GM13976 (cell line): ENCODE measurements around the gene TRIM15.

Experiments
- DNase-seq: peaks from one replicate; pipeline ENCODE4 v3.0.0; 2012; ENCODE audit warnings: low spot score
- CTCF ChIP-seq: IDR thresholded peaks from 2 replicates; pipeline ENCODE4 v1.5.1; 2012; ENCODE audit warnings: borderline replicate concordance, mild to moderate bottlenecking; ENCODE audit not compliant: insufficient read depth; ENCODE audit errors: extremely low read depth, missing control alignments, control extremely low read depth
- in situ Hi-C: fragments of 300-500 bp; cut with MboI; formaldehyde crosslinking; loops from one replicate; pipeline ENCODE4 v1.12.0; 2022; ENCODE audit warnings: low sequenced_read_pairs, mixed read lengths, inconsistent platforms; ENCODE audit not compliant: unreplicated experiment

Gene TRIM15

GRCh38 chr6:30145818-30146217 lies 17.5 kb upstream of the TRIM15 start:
- no peak for DNase-seq
- in situ Hi-C loops, result no loop called here
- TF ChIP-seq CTCF, result no peak

- in situ Hi-C loops, result no loop called here
- DNase-seq, result no peak
- no peak for TF ChIP-seq CTCF
Observed at GRCh38 chr6:30147096-30147495, 16.2 kb upstream of the TRIM15 start.

GRCh38 chr6:30149234-30149633 lies 14.1 kb upstream of the TRIM15 start:
- in situ Hi-C loops, result no loop called here
- no peak for DNase-seq
- TF ChIP-seq CTCF, result no peak

- DNase-seq, result no peak
- TF ChIP-seq CTCF, result no peak
- in situ Hi-C loops, result no loop called here
Observed at GRCh38 chr6:30149858-30150550, 13.3 kb upstream of the TRIM15 start.

- TF ChIP-seq CTCF, result no peak
- DNase-seq, result no peak
- in situ Hi-C loops, result no loop called here
Observed at GRCh38 chr6:30150671-30151395, 12.5 kb upstream of the TRIM15 start.

GRCh38 chr6:30151580-30151979 lies 11.8 kb upstream of the TRIM15 start:
- no peak for TF ChIP-seq CTCF
- DNase-seq, result no peak
- in situ Hi-C loops, result no loop called here
